ENCODE data around the gene P4HB. TPM values are rescaled to one million over a fixed set of nuclear protein-coding genes. Genes with fewer than 3 reads are reported as not detected.

P4HB gene
- total and polyA plus RNA-seq, 2 of the 4 experiments (the other 2 are of a cell fraction) = 599 to 932 TPM

GRCh38 chr17:81804559-81805399, 55.6 kb downstream of the P4HB start:
- Histone ChIP-seq H2BK120ac (ENCODE audit: low read depth, low read length) (no peak overlapping the region), H3K79me1 (ENCODE audit: low read depth in 1 of 2, low read length in 2 of 2) (no peaks in the 10 kb centered on the region), H4K20me1 (ENCODE audit: insufficient read depth, low read length) (no peaks in the 10 kb centered on the region), H3K9ac (ENCODE audit: low read depth, low read length) (no peak overlapping the region), H4K8ac (ENCODE audit: low read depth in 2 of 2, low read length in 2 of 2) (no peak overlapping the region), H3K14ac (replicated peaks; ENCODE audit: low read depth, low read length) (no peak overlapping the region), H2AK5ac (ENCODE audit: low read depth, low read length) (no peak overlapping the region), H3K18ac (ENCODE audit: low read depth, low read length) (no peak overlapping the region), H3K4me3 (ENCODE audit: insufficient read depth, low read depth, low read length) (no peak overlapping the region), H3K27me3 (ENCODE audit: control insufficient read depth, insufficient read depth, low read length) (peaks cover 84% of the 10 kb centered on the region), H2BK5ac (ENCODE audit: low read depth, low read length, poor library complexity, severe bottlenecking) (no peak overlapping the region), H3K9me3 (ENCODE audit: control insufficient read depth, insufficient read depth, low read length) (peaks cover 9% of the 10 kb centered on the region), H3K27ac (ENCODE audit: insufficient read depth, low read length) (no peak overlapping the region), H2AK9ac (replicated peaks; ENCODE audit: low read depth, low read length, poor library complexity) (no peak overlapping the region), H2BK20ac (ENCODE audit: low read depth, low read length) (no peak overlapping the region), H3K4ac (ENCODE audit: low read depth, low read length) (no peak overlapping the region), H3K4me1 (ENCODE audit: control insufficient read depth, insufficient read depth, low read length) (no peaks in the 10 kb centered on the region), H2BK15ac (ENCODE audit: low read depth, low read length) (no peak overlapping the region), H3K36me3 (ENCODE audit: control insufficient read depth, insufficient read depth, low read length) (no peaks in the 10 kb centered on the region), H4K5ac (ENCODE audit: low read depth, low read length) (no peak overlapping the region), H3K23ac (ENCODE audit: low read depth, low read length) (no peak overlapping the region), H2AFZ (replicated peaks; ENCODE audit: low read length, poor library complexity) (no peak overlapping the region), H3K9me1 (ENCODE audit: insufficient read depth, low read length) (no peaks in the 10 kb centered on the region), H4K91ac (ENCODE audit: insufficient read depth, low read depth, low read length) (no peak overlapping the region), H3K4me2 (ENCODE audit: low read depth, low read length) (no peak overlapping the region), H3K56ac (ENCODE audit: extremely low read depth, insufficient read depth, low read length) (no peak overlapping the region)
- intact Hi-C loops (cut with micrococcal nuclease) = no loop called here
- BruUV-seq (replicated peaks) = no TSS peak
- no peak for ATAC-seq (ENCODE audit: low read depth)
- dilution Hi-C loops (cut with HindIII; ENCODE audit: low sequenced_read_pairs, unreplicated experiment) = no loop called here
- POLR2A ChIA-PET (ENCODE audit: unreplicated experiment) = no interaction called here
- CTCF ChIA-PET = no interaction called here
- 11% methylated on average over 14 of the region's 65 CpGs; no CpG with 5 or more reads in 1 of the 2 experiments for WGBS, 2 experiments (ENCODE audit: extremely low coverage in 2 of 2, insufficient read length in 1 of 2)
- no peak for DNase-seq
- TF ChIP-seq POLR2A (IDR thresholded peaks at IDR 0.05; ENCODE audit: low read depth, low read length) = no peak
- no peak for TF ChIP-seq SMC3 (IDR thresholded peaks at IDR 0.05; ENCODE audit: low read depth, low read length)
- no peak for TF ChIP-seq CTCF (conservative IDR thresholded peaks at IDR 0.05; ENCODE audit: low read depth, low read length)
- no peak for TF ChIP-seq MAZ (IDR thresholded peaks at IDR 0.05; ENCODE audit: borderline replicate concordance, low read depth, low read length)
- no peak for TF ChIP-seq RCOR1 (IDR thresholded peaks at IDR 0.05; ENCODE audit: insufficient replicate concordance, low read length)
- no peak for TF ChIP-seq BHLHE40 (IDR thresholded peaks at IDR 0.05; ENCODE audit: low read depth, low read length)
- TF ChIP-seq NFE2L2 (IDR thresholded peaks at IDR 0.05; ENCODE audit: low read depth, low read length) = no peak
- TF ChIP-seq FOS (IDR thresholded peaks at IDR 0.05; ENCODE audit: low read depth, low read length) = no peak
- TF ChIP-seq CHD1 (IDR thresholded peaks at IDR 0.05; ENCODE audit: low read depth, low read length) = no peak
- TF ChIP-seq RAD21 (IDR thresholded peaks at IDR 0.05; ENCODE audit: low read length) = no peak
- no peak for TF ChIP-seq USF2 (IDR thresholded peaks at IDR 0.05; ENCODE audit: low read depth, low read length)
- in situ Hi-C loops (cut with MboI; ENCODE audit: low sequenced_read_pairs) = no loop called here
